IMR-90 (cell line): Measurements from ENCODE around the gene SERPINH1. TPM values are rescaled to one million over a fixed set of nuclear protein-coding genes. Genes with fewer than 3 reads are reported as not detected.

ENCODE experiments used
- ATAC-seq: fragments of 200-7000 bp; cut with Tn5 transposase; 2 replicates; pipeline ENCODE4 v1.9.1; 2020; ENCODE audit warnings: low read depth, mild to moderate bottlenecking, moderate library complexity
- BruUV-seq: library from RNA; stranded (reverse); fragments of 400-500 nt; replicated peaks from 2 replicates; lab custom pipeline; 2021; lab: Mats Ljungman, UMichigan
- CTCF ChIA-PET: fragments of 300-600 bp; formaldehyde crosslinking; extraction: SDS; loops from one replicate; lab custom pipeline; 2021; ENCODE audit warnings: antibody characterized with exemption; lab: Yijun Ruan, JAX
- POLR2A ChIA-PET: fragments of 300-600 bp; sonication (Branson Sonifier 250); formaldehyde crosslinking; loops from one replicate; lab custom pipeline; 2022; ENCODE audit warnings: antibody characterized with exemption; ENCODE audit not compliant: unreplicated experiment; lab: Charles Lee
- DNase-seq: peaks from one replicate; pipeline ENCODE4 v3.0.0; 2013
- H2AFZ ChIP-seq: replicated peaks from 2 replicates; pipeline ENCODE3; 2013; ENCODE audit warnings: low read length, mild to moderate bottlenecking; ENCODE audit not compliant: poor library complexity
- H2AK5ac ChIP-seq: 2 replicates; pipeline ENCODE4 v1.6.1; 2013; ENCODE audit warnings: low read depth, low read length, inconsistent platforms
- H2AK9ac ChIP-seq: replicated peaks from 2 replicates; pipeline ENCODE3; 2013; ENCODE audit warnings: mild to moderate bottlenecking, low read depth, low read length, moderate library complexity; ENCODE audit not compliant: poor library complexity
- H2BK120ac ChIP-seq: 2 replicates; pipeline ENCODE4 v1.6.1; 2013; ENCODE audit warnings: low read depth, low read length, inconsistent platforms
- H2BK15ac ChIP-seq: 3 replicates; pipeline ENCODE4 v1.6.1; 2013; ENCODE audit warnings: low read depth, low read length, inconsistent platforms
- H2BK20ac ChIP-seq: 2 replicates; pipeline ENCODE4 v1.6.1; 2013; ENCODE audit warnings: low read depth, mild to moderate bottlenecking, inconsistent platforms, low read length, moderate library complexity
- H2BK5ac ChIP-seq: 2 replicates; pipeline ENCODE4 v1.6.1; 2013; ENCODE audit warnings: mild to moderate bottlenecking, low read depth, low read length, inconsistent platforms; ENCODE audit not compliant: poor library complexity, severe bottlenecking
- H3K14ac ChIP-seq: replicated peaks from 2 replicates; pipeline ENCODE4 v1.6.1; 2013; ENCODE audit warnings: low read depth, low read length, inconsistent platforms
- H3K18ac ChIP-seq: 2 replicates; pipeline ENCODE4 v1.6.1; 2013; ENCODE audit warnings: low read depth, low read length, control low read depth
- H3K23ac ChIP-seq: 2 replicates; pipeline ENCODE4 v1.6.1; 2013; ENCODE audit warnings: low read depth, low read length, inconsistent platforms
- H3K27ac ChIP-seq: 2 replicates; pipeline ENCODE4 v1.5.1; 2013; ENCODE audit warnings: mild to moderate bottlenecking, control low read depth, low read length; ENCODE audit not compliant: insufficient read depth
- H3K27me3 ChIP-seq: 2 replicates; pipeline ENCODE4 v1.6.1; 2013; ENCODE audit warnings: low read length; ENCODE audit not compliant: control insufficient read depth, insufficient read depth
- H3K36me3 ChIP-seq: 2 replicates; pipeline ENCODE4 v1.6.1; 2013; ENCODE audit warnings: low read length, mixed read lengths; ENCODE audit not compliant: control insufficient read depth, insufficient read depth
- H3K4ac ChIP-seq: 2 replicates; pipeline ENCODE4 v1.6.1; 2013; ENCODE audit warnings: low read depth, low read length, inconsistent platforms
- H3K4me1 ChIP-seq: 2 replicates; pipeline ENCODE4 v1.6.1; 2013; ENCODE audit warnings: low read length, mixed read lengths; ENCODE audit not compliant: control insufficient read depth, insufficient read depth
- H3K4me2 ChIP-seq: 2 replicates; pipeline ENCODE4 v1.6.1; 2013; ENCODE audit warnings: low read depth, mild to moderate bottlenecking, control low read depth, low read length, moderate library complexity
- H3K4me3 ChIP-seq: 2 replicates; pipeline ENCODE4 v1.5.1; 2013; ENCODE audit warnings: low read depth, mild to moderate bottlenecking, control low read depth, low read length, moderate library complexity; ENCODE audit not compliant: insufficient read depth
- H3K56ac ChIP-seq: 2 replicates; pipeline ENCODE4 v1.6.1; 2013; ENCODE audit warnings: low read length, inconsistent platforms; ENCODE audit not compliant: insufficient read depth; ENCODE audit errors: extremely low read depth
- H3K79me1 ChIP-seq, 2 experiments: 2 replicates each; pipeline ENCODE4 v1.6.1; 2013; ENCODE audit warnings: low read length in 2 of 2, inconsistent platforms in 1 of 2, low read depth in 1 of 2
- H3K9ac ChIP-seq: 2 replicates; pipeline ENCODE4 v1.6.1; 2013; ENCODE audit warnings: low read depth, low read length, control low read depth
- H3K9me1 ChIP-seq: 2 replicates; pipeline ENCODE4 v1.6.1; 2013; ENCODE audit warnings: low read length, inconsistent platforms; ENCODE audit not compliant: insufficient read depth
- H3K9me3 ChIP-seq: 2 replicates; pipeline ENCODE4 v1.6.1; 2013; ENCODE audit warnings: low read length; ENCODE audit not compliant: control insufficient read depth, insufficient read depth
- H4K20me1 ChIP-seq: 2 replicates; pipeline ENCODE4 v1.6.1; 2013; ENCODE audit warnings: low read length, inconsistent platforms; ENCODE audit not compliant: insufficient read depth
- H4K5ac ChIP-seq: 2 replicates; pipeline ENCODE4 v1.6.1; 2013; ENCODE audit warnings: mild to moderate bottlenecking, low read depth, low read length, control low read depth
- H4K8ac ChIP-seq, 2 experiments: 2 replicates each; pipeline ENCODE4 v1.6.1; 2013; ENCODE audit warnings: low read depth in 2 of 2, low read length in 2 of 2, control low read depth in 1 of 2, inconsistent platforms in 1 of 2
- H4K91ac ChIP-seq: 2 replicates; pipeline ENCODE4 v1.6.1; 2013; ENCODE audit warnings: low read depth, low read length, inconsistent platforms; ENCODE audit not compliant: insufficient read depth
- CHD1 ChIP-seq: IDR thresholded peaks from 2 replicates; pipeline ENCODE4 v1.6.1; 2012; ENCODE audit warnings: low read depth, low read length, improper control_type of control experiment
- FOS ChIP-seq: fragments of 150-350 bp; IDR thresholded peaks from 2 replicates; pipeline ENCODE4 v1.6.1; 2016; ENCODE audit warnings: low read depth, low read length
- MAFK ChIP-seq: IDR thresholded peaks from 2 replicates; pipeline ENCODE4 v1.6.1; 2012; ENCODE audit warnings: low read depth, low read length, improper control_type of control experiment
- MAZ ChIP-seq: IDR thresholded peaks from 2 replicates; pipeline ENCODE4 v1.6.1; 2012; ENCODE audit warnings: low read depth, mild to moderate bottlenecking, low read length, improper control_type of control experiment, moderate library complexity, borderline replicate concordance
- NFE2L2 ChIP-seq: fragments of 150-350 bp; IDR thresholded peaks from 2 replicates; pipeline ENCODE4 v1.6.1; 2016; ENCODE audit warnings: low read depth, mild to moderate bottlenecking, low read length
- POLR2A ChIP-seq: IDR thresholded peaks from 2 replicates; pipeline ENCODE4 v1.6.1; 2012; ENCODE audit warnings: mild to moderate bottlenecking, low read depth, low read length
- RAD21 ChIP-seq: IDR thresholded peaks from 2 replicates; pipeline ENCODE4 v1.6.1; 2012; ENCODE audit warnings: low read length, improper control_type of control experiment
- RCOR1 ChIP-seq: IDR thresholded peaks from 2 replicates; pipeline ENCODE4 v1.6.1; 2012; ENCODE audit warnings: mild to moderate bottlenecking, low read length, improper control_type of control experiment; ENCODE audit not compliant: insufficient replicate concordance
- SMC3 ChIP-seq: fragments of 150-350 bp; IDR thresholded peaks from 2 replicates; pipeline ENCODE4 v1.6.1; 2016; ENCODE audit warnings: low read depth, mild to moderate bottlenecking, antibody characterized with exemption, low read length, moderate library complexity
- WGBS, 2 experiments: methylation state at CpG; one replicate each; pipeline versions ENCODE4 v1.1.5 to v1.1.7; 2013; ENCODE audit warnings: missing lambda C conversion rate in 2 of 2; ENCODE audit not compliant: insufficient read length in 1 of 2; ENCODE audit errors: extremely low coverage in 2 of 2; 5-methylcytosine and 5-hydroxymethylcytosine counted together
- dilution Hi-C: fragments of 300-500 bp; cut with HindIII; formaldehyde crosslinking; loops from one replicate; pipeline ENCODE4 v1.14.3; 2018; ENCODE audit warnings: low sequenced_read_pairs; ENCODE audit not compliant: unreplicated experiment
- in situ Hi-C: fragments of 300-500 bp; cut with MboI; formaldehyde crosslinking; loops from 3 replicates; pipeline ENCODE4 v1.14.3; 2019; ENCODE audit warnings: low sequenced_read_pairs, inconsistent platforms, mixed read lengths
- intact Hi-C: fragments of 100-400 bp; cut with micrococcal nuclease; formaldehyde crosslinking; loops from 2 replicates; pipeline ENCODE4 v1.10.0; 2022
- polyA plus RNA-seq, 3 experiments: library from polyadenylated mRNA; depleted of rRNA; stranded (reverse); fragments of >200 nt; gene quantifications; 2 replicates each; pipeline ENCODE4 v1.2.3, GENCODE V29; 2012; ENCODE audit warnings: low replicate concordance in 1 of 3
- total RNA-seq: library from RNA; depleted of rRNA; stranded (reverse); fragments of >200 nt; gene quantifications from 2 replicates; pipeline ENCODE4 v1.2.3, GENCODE V29; 2012
- TF ChIP-seq, protein P1 (sequence below): conservative IDR thresholded peaks from 2 replicates; pipeline ENCODE4 v1.5.1; 2012; ENCODE audit warnings: mild to moderate bottlenecking, low read depth, low read length, improper control_type of control experiment
- TF ChIP-seq, protein P2 (sequence below): fragments of 150-350 bp; IDR thresholded peaks from 2 replicates; pipeline ENCODE4 v1.6.1; 2017; ENCODE audit warnings: mild to moderate bottlenecking, antibody characterized with exemption, low read length, low read depth
- TF ChIP-seq, protein P3 (sequence below): fragments of 150-350 bp; IDR thresholded peaks from 2 replicates; pipeline ENCODE4 v1.6.1; 2016; ENCODE audit warnings: low read depth, mild to moderate bottlenecking, low read length, moderate library complexity, borderline replicate concordance

SERPINH1 gene
- total and polyA plus RNA-seq, 2 of the 4 experiments (the other 2 are of a cell fraction) = 841 to 1,857 TPM

DNA sequence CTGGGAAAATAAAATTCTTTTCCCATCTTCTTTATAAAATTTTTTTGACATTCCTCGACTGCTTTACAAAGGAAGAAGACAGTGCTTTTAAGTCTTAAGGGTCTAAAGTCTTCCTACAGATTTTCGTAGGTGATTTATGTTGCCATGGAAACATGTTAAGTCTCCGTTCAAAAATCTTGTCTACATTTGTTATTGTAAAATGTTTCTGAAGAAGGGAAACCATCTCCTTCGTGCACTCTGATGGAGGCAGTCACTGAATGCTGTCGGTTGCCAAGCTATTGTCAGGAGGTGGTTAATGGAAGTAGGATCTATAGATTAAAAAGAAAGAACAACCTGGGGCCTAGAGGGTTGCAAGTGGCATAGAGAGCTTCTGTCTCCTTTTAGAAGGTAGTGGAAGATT, 54.2 kb downstream of the SERPINH1 start:
- no peak overlapping the region for H2BK120ac ChIP-seq
- no peaks in the 10 kb centered on the region for H3K9me1 ChIP-seq
- H3K14ac ChIP-seq = no peak overlapping the region
- no peak overlapping the region for H3K56ac ChIP-seq
- H2BK20ac ChIP-seq = no peak overlapping the region
- no peak overlapping the region for H3K4me3 ChIP-seq
- H3K4me1 ChIP-seq = no peaks in the 10 kb centered on the region
- ChIA-PET POLR2A (no interaction called here), CTCF (no interaction called here)
- no peaks in the 10 kb centered on the region for H3K79me1 ChIP-seq
- H2BK5ac ChIP-seq = no peak overlapping the region
- no peak overlapping the region for H3K9ac ChIP-seq
- no peak for DNase-seq
- no peak overlapping the region for H2AK5ac ChIP-seq
- H2AK9ac ChIP-seq = no peak overlapping the region
- no peak overlapping the region for H3K18ac ChIP-seq
- BruUV-seq = no TSS peak
- H4K8ac ChIP-seq = no peak overlapping the region
- H3K27me3 ChIP-seq = no peaks in the 10 kb centered on the region
- no peak overlapping the region for H4K5ac ChIP-seq
- H3K36me3 ChIP-seq = 0 out of 2 replicates have a peak, but pooled peaks cover 1% of the 10 kb centered on the region
- H2BK15ac ChIP-seq = no peak overlapping the region
- TF ChIP-seq CHD1 (no peak), RAD21 (no peak), NFE2L2 (no peak), MAFK (no peak), POLR2A (no peak), MAZ (no peak), SMC3 (no peak), RCOR1 (no peak), FOS (no peak)
- TF ChIP-seq, protein P1, sequence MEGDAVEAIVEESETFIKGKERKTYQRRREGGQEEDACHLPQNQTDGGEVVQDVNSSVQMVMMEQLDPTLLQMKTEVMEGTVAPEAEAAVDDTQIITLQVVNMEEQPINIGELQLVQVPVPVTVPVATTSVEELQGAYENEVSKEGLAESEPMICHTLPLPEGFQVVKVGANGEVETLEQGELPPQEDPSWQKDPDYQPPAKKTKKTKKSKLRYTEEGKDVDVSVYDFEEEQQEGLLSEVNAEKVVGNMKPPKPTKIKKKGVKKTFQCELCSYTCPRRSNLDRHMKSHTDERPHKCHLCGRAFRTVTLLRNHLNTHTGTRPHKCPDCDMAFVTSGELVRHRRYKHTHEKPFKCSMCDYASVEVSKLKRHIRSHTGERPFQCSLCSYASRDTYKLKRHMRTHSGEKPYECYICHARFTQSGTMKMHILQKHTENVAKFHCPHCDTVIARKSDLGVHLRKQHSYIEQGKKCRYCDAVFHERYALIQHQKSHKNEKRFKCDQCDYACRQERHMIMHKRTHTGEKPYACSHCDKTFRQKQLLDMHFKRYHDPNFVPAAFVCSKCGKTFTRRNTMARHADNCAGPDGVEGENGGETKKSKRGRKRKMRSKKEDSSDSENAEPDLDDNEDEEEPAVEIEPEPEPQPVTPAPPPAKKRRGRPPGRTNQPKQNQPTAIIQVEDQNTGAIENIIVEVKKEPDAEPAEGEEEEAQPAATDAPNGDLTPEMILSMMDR = no peak
- TF ChIP-seq, protein P2, sequence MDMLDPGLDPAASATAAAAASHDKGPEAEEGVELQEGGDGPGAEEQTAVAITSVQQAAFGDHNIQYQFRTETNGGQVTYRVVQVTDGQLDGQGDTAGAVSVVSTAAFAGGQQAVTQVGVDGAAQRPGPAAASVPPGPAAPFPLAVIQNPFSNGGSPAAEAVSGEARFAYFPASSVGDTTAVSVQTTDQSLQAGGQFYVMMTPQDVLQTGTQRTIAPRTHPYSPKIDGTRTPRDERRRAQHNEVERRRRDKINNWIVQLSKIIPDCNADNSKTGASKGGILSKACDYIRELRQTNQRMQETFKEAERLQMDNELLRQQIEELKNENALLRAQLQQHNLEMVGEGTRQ = no peak
- TF ChIP-seq, protein P3, sequence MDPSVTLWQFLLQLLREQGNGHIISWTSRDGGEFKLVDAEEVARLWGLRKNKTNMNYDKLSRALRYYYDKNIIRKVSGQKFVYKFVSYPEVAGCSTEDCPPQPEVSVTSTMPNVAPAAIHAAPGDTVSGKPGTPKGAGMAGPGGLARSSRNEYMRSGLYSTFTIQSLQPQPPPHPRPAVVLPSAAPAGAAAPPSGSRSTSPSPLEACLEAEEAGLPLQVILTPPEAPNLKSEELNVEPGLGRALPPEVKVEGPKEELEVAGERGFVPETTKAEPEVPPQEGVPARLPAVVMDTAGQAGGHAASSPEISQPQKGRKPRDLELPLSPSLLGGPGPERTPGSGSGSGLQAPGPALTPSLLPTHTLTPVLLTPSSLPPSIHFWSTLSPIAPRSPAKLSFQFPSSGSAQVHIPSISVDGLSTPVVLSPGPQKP = no peak
- H4K20me1 ChIP-seq = no peaks in the 10 kb centered on the region
- no peak overlapping the region for H3K23ac ChIP-seq
- in situ Hi-C loops = no loop called here
- no peak overlapping the region for H3K27ac ChIP-seq
- dilution Hi-C loops = no loop called here
- no peak overlapping the region for H3K4ac ChIP-seq
- peaks cover 4% of the 10 kb centered on the region; the same call in 1 of the 2 replicates for H3K9me3 ChIP-seq
- no peak for ATAC-seq
- H3K4me2 ChIP-seq = no peak overlapping the region
- no peak overlapping the region for H2AFZ ChIP-seq
- 45% methylated on average over 4 of the region's 5 CpGs; no CpG with 5 or more reads in 1 of the 2 experiments for WGBS, 2 experiments
- intact Hi-C loops = no loop called here
- no peak overlapping the region for H4K91ac ChIP-seq
